ENCODE measurements around the gene ELAC2.

The ELAC2 gene

DNA sequence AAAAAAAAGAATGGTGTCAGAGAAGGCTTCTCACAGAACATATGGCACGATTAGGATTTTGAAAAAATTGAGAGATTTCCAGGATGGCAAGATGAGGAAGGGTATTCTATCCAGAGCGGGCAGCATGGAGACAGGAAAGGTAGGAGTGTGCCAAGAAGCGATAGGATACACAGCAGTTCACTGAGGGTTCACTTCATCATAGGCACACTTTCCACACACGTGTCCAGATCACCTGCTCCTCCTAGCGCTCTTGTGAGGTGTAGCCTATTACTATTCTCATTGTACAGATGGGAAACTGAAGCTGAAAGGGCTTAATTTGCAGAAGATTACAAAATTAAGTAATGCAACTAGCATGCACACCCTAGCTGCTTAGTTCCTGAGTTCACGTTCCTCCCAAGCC lies 6.2 kb upstream of the ELAC2 start:
- DNase-seq (ENCODE audit: low read depth in 2 of 2): no peak

- DNase-seq (ENCODE audit: low read depth in 2 of 2): no peak
Measured at GRCh38 chr17:13016881-13017654, 759 bp downstream of the ELAC2 start.

DNA sequence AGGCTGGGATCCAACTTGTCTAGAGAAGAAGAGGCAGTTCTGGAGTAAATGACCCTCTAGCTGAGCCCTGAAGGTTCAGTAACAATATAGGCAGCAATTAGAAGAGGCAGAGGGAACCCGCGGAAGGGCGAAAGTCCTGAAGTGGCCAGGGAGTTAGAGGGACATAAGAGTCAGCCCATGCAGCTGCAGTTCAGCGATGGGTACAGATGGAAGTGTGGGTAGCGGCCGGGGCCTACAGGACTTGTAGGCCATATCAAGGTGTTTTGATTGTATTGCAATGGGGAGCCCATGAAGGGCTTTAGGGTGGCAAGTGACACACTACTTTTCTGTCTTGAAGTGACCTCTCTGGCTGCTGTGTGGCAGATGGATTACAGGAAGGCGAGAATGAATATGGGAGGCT lies 3.0 kb downstream of the ELAC2 start:
- no peak for DNase-seq (ENCODE audit: low read depth in 2 of 2)

DNA sequence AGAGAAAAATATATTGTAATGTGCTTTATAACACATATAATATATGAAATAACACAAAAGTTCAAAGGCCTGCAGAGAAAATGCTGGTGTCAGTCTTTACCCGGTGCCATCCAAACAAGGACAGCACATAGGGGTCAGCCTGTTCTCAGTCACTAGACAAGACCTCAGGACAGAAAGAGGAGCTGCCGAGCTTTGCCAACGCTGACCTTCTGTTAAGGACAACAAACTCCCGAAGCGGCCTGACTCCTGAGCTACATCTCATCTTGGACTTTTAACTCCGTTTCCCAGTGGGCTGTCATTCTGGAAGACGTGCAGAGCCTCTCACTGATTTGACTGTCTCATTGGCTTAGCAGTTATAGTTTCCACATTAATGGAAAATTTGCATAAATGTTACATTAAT lies 6.9 kb downstream of the ELAC2 start:
- no peak for DNase-seq (ENCODE audit: low read depth in 2 of 2)

DNA sequence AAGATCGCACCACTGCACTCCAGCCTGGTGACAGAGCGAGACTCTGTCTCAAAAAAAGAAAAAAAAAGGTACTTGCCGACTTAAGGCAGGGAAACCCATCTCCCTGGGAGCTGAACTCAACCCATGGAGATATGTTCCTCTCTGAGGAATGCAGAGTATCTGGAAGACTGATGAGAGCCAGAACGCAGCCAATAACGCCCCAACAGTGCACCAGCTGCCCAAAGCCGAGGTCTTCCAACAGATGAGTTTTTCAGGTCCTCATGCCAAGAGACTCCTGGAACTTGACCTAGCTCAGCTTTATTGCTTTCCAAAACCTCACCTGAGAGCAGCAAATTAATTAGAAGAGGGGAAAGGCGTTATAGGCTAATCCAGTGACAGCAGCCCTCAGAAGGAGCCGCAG lies 9.4 kb downstream of the ELAC2 start:
- no peak for DNase-seq (ENCODE audit: low read depth in 2 of 2)

GRCh38 chr17:13005530-13005929 lies 12.3 kb downstream of the ELAC2 start:
- DNase-seq (ENCODE audit: low read depth in 2 of 2): no peak

GRCh38 chr17:13004336-13004735 lies 13.5 kb downstream of the ELAC2 start:
- DNase-seq (ENCODE audit: low read depth in 2 of 2): no peak

DNA sequence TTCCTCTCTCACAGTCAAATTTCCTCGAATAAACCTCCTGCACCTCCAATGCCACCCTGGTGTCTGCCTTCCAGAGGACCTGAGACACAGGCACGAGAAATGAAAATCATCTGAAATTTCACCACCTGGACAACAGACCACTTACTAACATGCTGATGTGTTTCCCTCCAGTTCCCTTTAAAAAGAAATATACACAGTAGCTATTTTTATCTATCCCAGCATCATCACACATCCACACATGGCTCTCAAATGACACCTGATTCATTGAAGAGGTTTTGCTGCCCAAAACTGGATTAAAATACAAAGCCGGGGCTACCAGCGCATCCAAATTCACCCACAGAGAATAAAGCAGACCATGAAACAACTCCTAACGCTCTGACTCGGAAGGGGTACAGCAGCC lies 13.9 kb downstream of the ELAC2 start:
- no peak for DNase-seq (ENCODE audit: low read depth in 2 of 2)

GRCh38 chr17:13003454-13003851 lies 14.4 kb downstream of the ELAC2 start:
- no peak for DNase-seq (ENCODE audit: low read depth in 2 of 2)

GRCh38 chr17:13002761-13003453 lies 14.9 kb downstream of the ELAC2 start:
- DNase-seq (ENCODE audit: low read depth in 2 of 2): peak in 1 of 2 donors; percentile 5

DNA sequence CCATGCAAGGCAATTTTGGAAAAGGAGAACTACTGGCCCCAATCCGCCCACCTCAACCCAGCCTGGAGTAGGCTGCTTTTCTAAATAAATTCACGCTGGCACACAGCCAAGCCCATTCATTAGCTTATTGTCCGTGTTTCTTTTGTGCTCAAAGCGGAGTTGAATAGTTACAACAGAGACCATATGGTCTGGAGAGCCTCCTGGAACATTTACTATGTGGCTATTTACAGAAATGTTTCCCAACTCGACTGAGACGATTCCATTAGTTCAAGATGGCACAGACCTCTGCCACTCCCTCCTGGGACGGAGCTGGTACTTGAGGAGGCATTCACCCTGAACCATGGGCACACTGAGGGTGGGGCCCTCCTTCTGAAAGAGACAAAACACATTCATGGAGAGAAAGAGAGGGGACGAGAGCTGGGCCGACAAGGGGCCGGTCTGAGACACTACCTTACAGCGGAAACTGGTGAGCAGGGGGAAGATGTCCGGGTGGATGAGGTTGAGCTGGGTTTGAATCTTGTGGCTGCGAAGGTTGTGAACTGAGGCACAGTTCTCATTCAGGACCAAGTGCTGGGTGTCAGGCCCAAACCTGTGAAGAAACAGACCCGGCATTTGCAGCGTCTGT lies 15.7 kb downstream of the ELAC2 start:
- DNase-seq (ENCODE audit: low read depth in 2 of 2): no peak

DNA sequence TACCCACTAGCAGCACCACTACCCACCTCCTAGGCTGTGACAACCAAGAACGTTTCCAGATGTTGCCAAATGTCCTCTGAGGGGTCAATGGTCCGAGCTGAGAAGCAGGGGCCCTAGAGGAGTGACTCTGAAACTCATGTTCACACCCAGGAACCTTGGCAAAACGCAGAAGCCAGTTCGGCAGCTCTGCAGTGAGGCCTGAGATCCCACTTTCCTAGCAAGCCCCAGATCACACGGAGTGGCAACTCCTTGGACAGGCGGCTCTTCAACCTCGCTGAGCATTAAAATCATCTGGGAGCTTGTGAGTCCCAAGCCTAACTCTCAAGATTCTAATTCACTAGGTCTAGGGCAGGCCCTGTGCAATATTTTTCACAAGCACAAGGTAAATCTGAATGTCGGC lies 17.3 kb downstream of the ELAC2 start:
- DNase-seq (ENCODE audit: low read depth in 2 of 2): no peak

- no peak for DNase-seq (ENCODE audit: low read depth in 2 of 2)
Measured at GRCh38 chr17:12998874-12999273, 19.0 kb downstream of the ELAC2 start.

DNA sequence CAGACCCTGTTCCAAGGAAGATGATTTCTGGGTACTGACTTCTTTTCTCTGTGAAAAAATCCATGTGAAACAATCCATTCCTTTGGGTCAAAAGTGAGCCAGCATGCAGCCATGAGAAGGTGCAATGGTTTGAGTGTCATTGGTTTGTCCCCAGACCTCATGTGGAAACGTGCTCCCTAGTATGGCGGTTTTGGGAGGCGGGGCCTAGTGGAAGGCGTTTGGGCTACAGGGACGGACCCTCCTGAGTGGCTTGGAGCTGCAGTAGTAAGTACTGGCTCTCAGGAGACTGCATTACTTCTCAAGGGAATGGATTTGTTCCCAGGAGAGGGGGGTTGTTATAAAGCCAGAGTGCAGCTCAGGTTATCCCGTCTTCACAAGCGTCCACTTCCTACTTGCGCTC lies 19.4 kb downstream of the ELAC2 start:
- no peak for DNase-seq (ENCODE audit: low read depth in 2 of 2)

DNA sequence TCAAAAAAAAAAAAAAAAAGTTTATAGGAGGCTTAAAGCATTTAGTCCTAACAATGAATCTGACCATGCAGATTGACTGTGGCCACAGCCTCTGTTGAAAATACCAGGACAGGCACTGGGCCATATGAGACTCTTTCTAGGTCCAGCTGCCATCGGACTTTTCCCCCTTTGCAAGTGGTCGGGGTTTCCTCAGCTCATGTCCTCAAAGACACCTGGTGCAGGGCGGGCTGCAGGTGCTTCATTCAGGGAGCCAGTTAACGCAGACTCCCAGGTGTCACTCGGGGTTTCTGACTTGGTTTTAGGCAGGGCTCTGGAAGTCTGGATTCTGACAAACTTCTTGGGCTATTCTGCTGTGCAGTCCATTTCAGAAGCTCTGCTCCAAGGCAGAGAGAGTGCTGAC lies 20.9 kb downstream of the ELAC2 start:
- DNase-seq (ENCODE audit: low read depth in 2 of 2): no peak

GRCh38 chr17:12996357-12996756 lies 21.5 kb downstream of the ELAC2 start:
- DNase-seq (ENCODE audit: low read depth in 2 of 2): no peak

- DNase-seq (ENCODE audit: low read depth in 2 of 2): no peak
Measured at GRCh38 chr17:12995896-12996295, 21.9 kb downstream of the ELAC2 start.

GRCh38 chr17:12995106-12995895 lies 22.5 kb downstream of the ELAC2 start:
- DNase-seq (ENCODE audit: low read depth in 2 of 2): no peak

GRCh38 chr17:12994341-12995074 lies 23.3 kb downstream of the ELAC2 start:
- DNase-seq (ENCODE audit: low read depth in 2 of 2): no peak

DNA sequence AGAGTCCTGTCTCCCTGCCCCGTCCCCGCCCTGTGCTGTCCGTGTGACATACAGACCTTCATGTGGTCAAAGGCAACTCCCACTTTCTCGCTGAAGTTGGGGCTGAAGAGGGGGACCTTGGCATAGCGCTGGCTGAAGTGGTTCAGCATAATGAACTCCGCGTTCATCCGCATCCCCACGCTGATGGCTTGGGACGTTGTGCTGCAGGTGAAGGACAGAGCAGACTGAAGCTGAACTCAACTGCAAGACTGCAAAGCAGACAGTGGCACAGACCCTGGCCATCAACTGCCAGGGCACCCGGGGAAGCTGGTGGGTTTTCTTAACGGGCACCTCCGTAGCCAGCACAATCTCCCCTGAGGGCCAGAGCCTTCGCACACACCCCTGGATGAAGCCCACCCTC lies 24.2 kb downstream of the ELAC2 start:
- DNase-seq (ENCODE audit: low read depth in 2 of 2): no peak

DNA sequence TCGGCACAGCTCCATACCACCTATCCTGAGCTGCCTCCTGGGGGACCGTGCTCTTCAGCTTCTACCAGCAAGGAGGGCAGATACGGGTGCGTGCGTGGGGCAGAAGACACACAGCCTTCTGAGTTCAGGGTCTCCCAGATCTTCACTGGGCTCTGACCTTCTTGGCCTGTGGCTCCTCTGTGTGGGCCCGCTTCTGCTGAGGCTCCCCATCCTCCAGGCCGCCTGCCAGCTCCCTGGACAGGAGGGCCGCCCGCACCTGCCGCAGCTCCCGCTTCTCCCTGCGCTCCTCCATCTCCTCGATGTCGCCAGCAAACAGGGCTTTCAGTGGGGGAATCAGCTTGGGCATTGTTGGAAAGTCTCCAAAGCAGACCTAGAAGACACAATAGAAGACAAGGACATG lies 25.2 kb downstream of the ELAC2 start:
- no peak for DNase-seq (ENCODE audit: low read depth in 2 of 2)

- no peak for DNase-seq (ENCODE audit: low read depth in 2 of 2)
Measured at GRCh38 chr17:12990926-12991325, 26.9 kb downstream of the ELAC2 start.
